Lung (tissue), 12 donors: ENCODE data around the gene MCF2L2. TPM values are rescaled to one million over a fixed set of nuclear protein-coding genes. Genes with fewer than 3 reads are reported as not detected.
A peak's percentile ranks its signal among the peaks of the same experiment; 100 is the strongest.

Experiments
- ATAC-seq: fragments of 200-7000 bp; cut with Tn5 transposase; one replicate; pipeline ENCODE4 v1.9.1; 2020; ENCODE audit warnings: moderate number of reproducible peaks; ENCODE audit not compliant: insufficient read depth, low FRiP score
- DNase-seq, 3 donors: peaks; one replicate each; pipeline ENCODE4 v3.0.0-alpha.2; 2013 to 2017
- H3K27ac ChIP-seq, 2 donors: one replicate each; pipeline ENCODE4 v1.5.1; 2013; ENCODE audit warnings: mild to moderate bottlenecking in 2 of 2, moderate library complexity in 2 of 2, control low read depth in 1 of 2, inconsistent platforms in 1 of 2, low read depth in 1 of 2, low read length in 1 of 2
- H3K27me3 ChIP-seq, 3 donors: one replicate each; pipeline ENCODE4 v1.5.1; 2013; ENCODE audit warnings: low read length in 2 of 3; ENCODE audit not compliant: control insufficient read depth in 3 of 3, insufficient read depth in 3 of 3
- H3K36me3 ChIP-seq, 4 donors: one replicate each; pipeline ENCODE4 v1.5.1; 2013; ENCODE audit warnings: low read length in 4 of 4, mild to moderate bottlenecking in 1 of 4, moderate library complexity in 1 of 4; ENCODE audit not compliant: control insufficient read depth in 4 of 4, insufficient read depth in 4 of 4
- H3K4me1 ChIP-seq, 5 donors: one replicate each; pipeline ENCODE4 v1.5.1; 2013; ENCODE audit warnings: low read length in 5 of 5, mild to moderate bottlenecking in 2 of 5, moderate library complexity in 1 of 5; ENCODE audit not compliant: control insufficient read depth in 5 of 5, insufficient read depth in 5 of 5
- H3K4me3 ChIP-seq: one replicate; pipeline ENCODE4 v1.5.1; 2013; ENCODE audit warnings: mild to moderate bottlenecking, control low read depth, moderate library complexity
- H3K9ac ChIP-seq, 2 donors: one replicate each; pipeline ENCODE4 v1.5.1; 2013; ENCODE audit warnings: low read length in 2 of 2, control low read depth in 1 of 2; ENCODE audit not compliant: insufficient read depth in 1 of 2
- H3K9me3 ChIP-seq, 4 donors: one replicate each; pipeline ENCODE4 v1.5.1; 2013; ENCODE audit warnings: low read length in 3 of 4, mild to moderate bottlenecking in 1 of 4, moderate library complexity in 1 of 4; ENCODE audit not compliant: control insufficient read depth in 4 of 4, insufficient read depth in 3 of 4
- CTCF ChIP-seq: IDR thresholded peaks from 2 replicates; pipeline ENCODE4 v1.5.1; 2012; ENCODE audit warnings: mild to moderate bottlenecking; ENCODE audit errors: control extremely low read depth, extremely low read depth
- WGBS, 2 donors: extraction: QIAGEN DNeasy Blood & Tissue Kit; methylation state at CpG; one replicate each; pipeline ENCODE4 v1.1.7; 2013; 5-methylcytosine and 5-hydroxymethylcytosine counted together
- polyA plus RNA-seq, 2 donors: library from polyadenylated mRNA; stranded (reverse); fragments of 200-250 nt; gene quantifications; one replicate each; pipeline ENCODE4 v1.2.1, GENCODE V29; 2013
- total RNA-seq, 2 donors: library from RNA; depleted of rRNA in 1 of 2; stranded (reverse); fragments of >200 nt in 1 of 2; gene quantifications; one replicate each; pipeline ENCODE4 v1.2.1, GENCODE V29; 2014 to 2021
- donor health status: control.
- donor health status: control.
- donor health status: Bipolar disorder and iron deficiency.
- donor health status: healthy.
- donor health status: DM: yes; HTN: yes; CAD: no.

MCF2L2 gene
- total and polyA plus RNA-seq, 4 donors = 0.26 to 1.7 (median 1.0) TPM

- peaks cover 0 to 4% (median 0%) of the 10 kb centered on the region in 5 donors for H3K4me1 ChIP-seq
- TF ChIP-seq CTCF = no peak
- peaks cover 0 to 2% (median 0%) of the 10 kb centered on the region in 4 donors for H3K9me3 ChIP-seq
- no peaks in the 10 kb centered on the region for H3K27me3 ChIP-seq
- H3K36me3 ChIP-seq = no peaks in the 10 kb centered on the region
- DNase-seq (no peak), ATAC-seq (no peak)
- WGBS, 2 donors = 87 to 90% methylated on average over 4 of the region's 4 CpGs
- no peak overlapping the region for H3K27ac ChIP-seq
- H3K4me3 ChIP-seq = no peak overlapping the region
- H3K9ac ChIP-seq = no peak overlapping the region
These were observed 238.8 kb downstream of the MCF2L2 start for GRCh38 chr3:183189641-183190040.

- Histone ChIP-seq H3K27ac (no peak overlapping the region), H3K4me1 (no peaks in the 10 kb centered on the region), H3K27me3 (peaks cover 0 to 2% (median 0%) of the 10 kb centered on the region in 3 donors), H3K9ac (no peak overlapping the region), H3K4me3 (no peak overlapping the region), H3K9me3 (no peaks in the 10 kb centered on the region), H3K36me3 (no peaks in the 10 kb centered on the region)
- WGBS, 2 donors = 79 to 80% methylated on average over 7 of the region's 7 CpGs
- TF ChIP-seq CTCF = no peak
- no peak for ATAC-seq
- peak in 1 of 3 donors; percentile 44 for DNase-seq
These were observed 239.4 kb downstream of the MCF2L2 start for GRCh38 chr3:183188895-183189462.

- Histone ChIP-seq H3K4me1 (no peaks in the 10 kb centered on the region), H3K36me3 (no peaks in the 10 kb centered on the region), H3K4me3 (no peak overlapping the region), H3K27me3 (peaks cover 0 to 4% (median under 1%) of the 10 kb centered on the region in 3 donors), H3K9me3 (no peaks in the 10 kb centered on the region), H3K9ac (no peak overlapping the region), H3K27ac (no peak overlapping the region)
- 18 to 28% methylated on average over 4 of the region's 4 CpGs for WGBS, 2 donors
- TF ChIP-seq CTCF = no peak
- ATAC-seq (no peak), DNase-seq (no peak)
These were observed 242.7 kb downstream of the MCF2L2 start for GRCh38 chr3:183185696-183186095.
